Caki2 (cell line): ENCODE data around the gene SMIM41. TPM values are rescaled to one million over a fixed set of nuclear protein-coding genes. Genes with fewer than 3 reads are reported as not detected.

Source experiments
- DNase-seq: peaks from one replicate; pipeline ENCODE4 v3.0.0-alpha.2; 2015; ENCODE audit warnings: low read depth
- in situ Hi-C: cut with HindIII; loops from 2 replicates; pipeline ENCODE4 v1.10.0; 2016; ENCODE audit warnings: low sequenced_read_pairs, low pct_unique_long_range_greater_than_20kb, mixed read lengths
- total RNA-seq: library from RNA; depleted of rRNA; stranded (reverse); fragments of >200 nt; shearing (Covaris generic); gene quantifications from 2 replicates; pipeline ENCODE4 v1.2.3, GENCODE V29; 2014; ENCODE audit warnings: low replicate concordance

The SMIM41 gene
- total RNA-seq, 1 experiment from 2014 or later, result not detected

GRCh38 chr12:52080403-52081251 lies 1.1 kb downstream of the SMIM41 start:
- no peak for DNase-seq
- in situ Hi-C loops, result no loop called here

- in situ Hi-C loops, result no loop called here
- no peak for DNase-seq
Observed at GRCh38 chr12:52081263-52081733, 1.8 kb downstream of the SMIM41 start.

- in situ Hi-C loops, result no loop called here
- no peak for DNase-seq
Observed at GRCh38 chr12:52082026-52082668, 2.6 kb downstream of the SMIM41 start.

GRCh38 chr12:52082669-52082987 lies 3.1 kb downstream of the SMIM41 start:
- no peak for DNase-seq
- in situ Hi-C loops, result no loop called here

DNA sequence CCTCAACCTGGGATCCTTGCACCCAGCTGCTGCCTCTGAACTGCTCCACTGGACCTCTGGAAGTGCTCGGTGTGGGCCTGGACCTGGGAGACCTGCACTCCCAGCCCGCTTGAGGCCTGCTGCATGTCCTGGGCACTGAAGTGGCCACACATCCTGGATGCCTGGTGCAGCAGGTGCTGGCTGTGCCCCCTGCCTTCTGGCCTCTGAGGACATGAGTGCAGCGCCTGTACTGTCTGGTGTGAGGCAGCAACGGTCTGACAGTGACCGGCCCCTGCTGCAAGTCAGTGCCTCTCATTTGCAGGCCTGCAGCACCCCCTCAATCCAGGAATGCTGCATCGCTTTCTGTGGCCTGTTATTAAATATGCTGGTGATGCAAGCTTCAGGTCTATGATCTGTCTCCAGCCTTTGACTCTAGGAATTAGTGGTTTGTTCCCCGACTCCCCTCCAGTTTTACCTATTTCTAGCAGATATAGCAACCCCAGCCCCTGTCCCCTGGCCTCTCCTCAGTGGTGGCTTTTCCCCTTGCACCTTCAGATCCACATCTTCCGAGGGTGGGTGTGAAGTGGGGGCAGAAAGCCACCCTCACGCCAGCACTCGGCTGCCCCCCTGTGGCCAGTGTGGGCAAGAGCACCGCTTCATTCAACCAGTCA lies 3.6 kb downstream of the SMIM41 start:
- peak; percentile 55 for DNase-seq
- in situ Hi-C loops, result no loop called here

DNA sequence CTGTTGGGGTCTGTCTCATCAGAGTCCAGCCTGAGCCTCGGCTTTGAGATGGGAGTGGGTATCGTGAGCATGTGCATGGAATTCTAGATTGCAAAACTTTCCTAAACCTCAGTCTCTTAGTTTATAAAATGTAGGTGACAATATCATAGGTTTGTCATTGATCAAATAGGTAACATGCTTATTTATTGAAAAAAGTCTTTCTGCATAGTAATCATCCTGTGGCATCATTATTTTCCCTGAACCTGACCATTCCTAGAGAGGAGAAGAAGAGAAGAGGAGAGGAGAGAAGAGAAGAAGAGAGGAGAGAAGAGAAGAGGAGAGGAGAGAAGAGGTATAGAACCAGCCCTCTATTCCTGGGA lies 4.1 kb downstream of the SMIM41 start:
- in situ Hi-C loops, result no loop called here
- DNase-seq, result no peak

- in situ Hi-C loops, result no loop called here
- DNase-seq, result no peak
Observed at GRCh38 chr12:52084491-52085231, 5.2 kb downstream of the SMIM41 start.

- in situ Hi-C loops, result no loop called here
- no peak for DNase-seq
Observed at GRCh38 chr12:52085682-52086180, 6.2 kb downstream of the SMIM41 start.

DNA sequence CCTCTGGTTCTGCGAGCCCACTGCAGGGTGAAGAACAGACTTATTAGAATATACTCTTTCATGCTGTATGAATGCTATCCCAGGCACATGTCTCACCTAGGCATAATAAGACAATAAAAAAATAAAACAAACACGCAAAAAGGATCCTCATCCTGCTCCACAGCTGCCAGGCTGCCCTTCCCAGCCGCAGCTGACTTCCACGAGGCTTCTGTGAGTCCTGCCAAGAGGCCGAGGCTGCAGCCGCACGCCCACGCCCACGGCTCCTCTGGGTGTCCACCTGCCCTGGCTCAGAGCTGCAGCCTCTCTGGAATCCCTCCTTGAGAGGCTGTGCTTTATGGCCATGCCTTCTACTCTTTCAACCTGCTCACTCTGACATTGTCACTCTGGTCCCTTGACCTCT lies 6.9 kb downstream of the SMIM41 start:
- in situ Hi-C loops, result no loop called here
- no peak for DNase-seq

- in situ Hi-C loops, result no loop called here
- DNase-seq, result no peak
Observed at GRCh38 chr12:52086944-52087835, 7.7 kb downstream of the SMIM41 start.

DNA sequence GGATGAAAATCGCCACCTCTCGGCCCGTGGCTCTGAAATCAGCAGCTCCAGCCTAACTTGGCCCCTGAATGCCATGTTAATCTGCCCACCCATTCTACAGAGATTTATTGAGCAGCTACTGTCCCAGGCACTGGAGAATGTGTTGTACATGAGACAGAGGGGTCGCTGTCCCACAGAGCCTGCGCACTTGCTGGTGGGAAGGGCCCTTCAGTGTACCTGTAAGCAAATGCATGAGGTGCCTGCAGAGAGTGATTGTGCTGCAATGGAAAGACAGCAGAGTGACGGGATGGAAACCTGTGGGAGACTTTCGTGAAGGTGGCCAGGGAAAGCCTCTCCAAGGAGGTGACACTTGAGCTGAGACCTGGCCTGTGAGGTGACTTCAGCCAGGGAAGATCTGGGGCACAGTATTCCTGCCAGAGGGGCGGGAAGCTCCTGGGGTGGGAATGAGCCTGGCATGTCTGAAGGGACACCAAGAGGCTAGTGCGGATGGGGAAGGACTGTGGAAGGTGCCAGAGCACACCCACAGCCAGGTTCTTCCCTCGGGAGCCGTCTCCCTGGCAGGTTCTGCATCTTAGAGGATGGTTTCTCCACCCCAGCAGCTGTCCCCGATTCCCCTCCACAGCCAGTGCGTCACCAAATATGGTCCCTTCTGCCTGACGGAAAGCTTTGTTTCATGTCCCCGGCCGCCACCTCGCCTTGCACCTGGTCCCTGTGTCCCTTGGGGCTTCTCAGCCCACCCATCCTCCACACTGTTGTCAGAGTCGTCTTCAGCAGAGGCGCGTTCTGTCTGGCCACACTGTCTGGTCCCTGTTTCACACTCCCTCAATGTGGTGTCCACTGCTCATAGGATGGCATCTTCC lies 8.7 kb downstream of the SMIM41 start:
- DNase-seq, result no peak
- in situ Hi-C loops, result no loop called here

DNA sequence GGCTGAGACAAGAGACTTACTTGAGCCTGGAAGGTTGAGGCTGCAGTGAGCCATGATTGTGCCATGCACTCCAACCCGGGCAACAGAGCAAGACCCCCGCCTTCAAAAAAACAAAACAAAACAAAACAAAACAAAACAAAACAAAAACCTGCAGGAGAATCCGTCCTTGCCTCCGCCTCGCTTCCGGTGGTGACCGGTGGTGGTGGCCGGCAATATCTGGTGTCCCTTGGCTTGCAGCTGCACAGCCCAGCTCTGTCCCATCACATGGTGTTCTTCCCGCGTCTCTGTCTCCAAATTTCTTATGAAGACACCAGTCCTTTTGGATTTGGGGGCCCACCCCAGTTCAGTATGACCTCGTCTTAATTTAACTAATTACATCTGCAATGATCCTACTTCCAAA lies 10.0 kb downstream of the SMIM41 start:
- in situ Hi-C loops, result no loop called here
- no peak for DNase-seq

DNA sequence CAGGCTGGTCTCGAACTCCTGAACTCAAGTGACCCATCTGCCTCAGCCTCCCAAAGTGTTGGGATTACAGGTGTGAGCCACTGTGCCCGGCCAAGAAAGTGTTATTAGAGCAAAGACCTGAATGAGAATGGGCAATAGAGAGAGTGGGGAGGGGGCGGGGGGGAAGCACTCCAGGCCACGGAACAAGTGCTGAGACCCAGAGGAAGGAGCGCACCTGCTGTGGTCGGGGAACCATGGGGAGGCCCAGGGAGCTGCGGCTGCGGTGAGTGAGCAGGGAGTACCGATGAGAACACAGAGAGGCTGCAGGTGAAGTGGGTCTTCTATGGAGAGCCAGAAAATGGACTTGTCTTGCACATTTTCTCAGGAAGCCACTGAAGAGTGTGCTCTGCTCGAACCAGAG lies 10.8 kb downstream of the SMIM41 start:
- no peak for DNase-seq
- in situ Hi-C loops, result loop anchor here (5.0 kb wide), 1 partner anchor 68 kb away; no protein-coding TSS in a partner anchor

GRCh38 chr12:52091061-52091460 lies 11.6 kb downstream of the SMIM41 start:
- in situ Hi-C loops, result loop anchor here (5.0 kb wide), 1 partner anchor 69 kb away; no protein-coding TSS in a partner anchor
- no peak for DNase-seq

DNA sequence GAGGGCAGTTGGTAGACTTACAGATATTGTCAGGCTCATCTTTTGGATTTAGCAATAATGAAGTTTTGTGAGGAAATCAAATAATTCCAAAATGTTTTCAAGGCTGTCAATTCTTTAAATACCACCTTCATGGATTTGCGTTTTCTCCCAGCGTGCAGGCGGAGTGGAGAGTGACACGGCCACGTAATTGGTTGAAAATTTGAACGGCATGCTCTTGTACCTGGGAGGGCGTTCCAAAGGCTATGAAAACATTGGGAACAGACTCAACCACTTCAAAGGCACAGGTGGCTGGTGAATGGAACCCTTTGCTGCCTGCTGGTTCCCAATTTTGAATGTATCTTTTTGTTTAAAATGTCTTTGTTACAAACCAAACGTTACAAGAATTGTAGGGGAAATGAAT lies 12.4 kb downstream of the SMIM41 start:
- in situ Hi-C loops, result loop anchor here (5.0 kb wide), 1 partner anchor 70 kb away; no protein-coding TSS in a partner anchor
- DNase-seq, result no peak

GRCh38 chr12:52093346-52093745 lies 13.8 kb downstream of the SMIM41 start:
- in situ Hi-C loops, result loop anchor here (5.0 kb wide), 1 partner anchor 71 kb away; no protein-coding TSS in a partner anchor
- DNase-seq, result peak; percentile 24
